Karpas-422 (cell line): ENCODE data around the gene SEMA4D. TPM values are rescaled to one million over a fixed set of nuclear protein-coding genes. Genes with fewer than 3 reads are reported as not detected.

Experiments used
- DNase-seq: peaks from one replicate; pipeline ENCODE4 v3.0.0-alpha.2; 2015
- H2AFZ ChIP-seq: fragments of 200-600 bp; sonication (generic); 2 replicates; pipeline ENCODE4 v1.6.1; 2014; ENCODE audit warnings: antibody characterized with exemption, low read length, mixed read lengths
- H3K27ac ChIP-seq: fragments of 200-600 bp; sonication (generic); 2 replicates; pipeline ENCODE4 v1.5.1; 2014; ENCODE audit warnings: mild to moderate bottlenecking, low read length, moderate library complexity
- H3K27me3 ChIP-seq: fragments of 200-600 bp; sonication (generic); 2 replicates; pipeline ENCODE4 v1.6.1; 2014; ENCODE audit warnings: low read length, mixed read lengths
- H3K36me3 ChIP-seq: fragments of 200-600 bp; sonication (generic); 2 replicates; pipeline ENCODE4 v1.6.1; 2014; ENCODE audit warnings: low read length, mixed read lengths; ENCODE audit not compliant: insufficient read depth
- H3K4me1 ChIP-seq: fragments of 200-600 bp; sonication (generic); 2 replicates; pipeline ENCODE4 v1.6.1; 2014; ENCODE audit warnings: mild to moderate bottlenecking, low read length, mixed read lengths
- H3K4me2 ChIP-seq: fragments of 200-600 bp; sonication (generic); 2 replicates; pipeline ENCODE4 v1.6.1; 2014; ENCODE audit warnings: low read length, low read depth, mild to moderate bottlenecking; ENCODE audit not compliant: poor library complexity, severe bottlenecking
- H3K4me3 ChIP-seq: fragments of 200-600 bp; sonication (generic); 2 replicates; pipeline ENCODE4 v1.5.1; 2014; ENCODE audit warnings: mild to moderate bottlenecking, antibody characterized with exemption, low read length, mixed read lengths
- H3K79me2 ChIP-seq: fragments of 200-600 bp; sonication (generic); 2 replicates; pipeline ENCODE4 v1.6.1; 2014; ENCODE audit warnings: mild to moderate bottlenecking, low read length, mixed read lengths
- H3K9ac ChIP-seq: fragments of 200-600 bp; sonication (generic); 2 replicates; pipeline ENCODE4 v1.6.0; 2014; ENCODE audit warnings: low read length
- H3K9me2 ChIP-seq: fragments of 200-600 bp; sonication (generic), shearing (Covaris generic); replicated peaks from 2 replicates; pipeline ENCODE4 v1.6.0; 2014; ENCODE audit warnings: mild to moderate bottlenecking, low read length, moderate library complexity; ENCODE audit not compliant: insufficient read depth
- H3K9me3 ChIP-seq: fragments of 300-700, 200-600 bp; sonication (generic); 2 replicates; pipeline ENCODE4 v1.6.1; 2014; ENCODE audit warnings: low read length, mixed read lengths
- H4K20me1 ChIP-seq: fragments of 200-600 bp; sonication (generic); 2 replicates; pipeline ENCODE4 v1.6.1; 2014; ENCODE audit warnings: mild to moderate bottlenecking, antibody characterized with exemption, low read length, low read depth; ENCODE audit not compliant: insufficient read depth
- total RNA-seq: library from RNA; depleted of rRNA; stranded (reverse); fragments of >200 nt; shearing (Covaris generic); gene quantifications from 2 replicates; pipeline ENCODE4 v1.2.3, GENCODE V29; 2014; ENCODE audit warnings: low replicate concordance

Gene SEMA4D
- total RNA-seq, 1 experiment from 2014 or later = 2.3 TPM

DNA sequence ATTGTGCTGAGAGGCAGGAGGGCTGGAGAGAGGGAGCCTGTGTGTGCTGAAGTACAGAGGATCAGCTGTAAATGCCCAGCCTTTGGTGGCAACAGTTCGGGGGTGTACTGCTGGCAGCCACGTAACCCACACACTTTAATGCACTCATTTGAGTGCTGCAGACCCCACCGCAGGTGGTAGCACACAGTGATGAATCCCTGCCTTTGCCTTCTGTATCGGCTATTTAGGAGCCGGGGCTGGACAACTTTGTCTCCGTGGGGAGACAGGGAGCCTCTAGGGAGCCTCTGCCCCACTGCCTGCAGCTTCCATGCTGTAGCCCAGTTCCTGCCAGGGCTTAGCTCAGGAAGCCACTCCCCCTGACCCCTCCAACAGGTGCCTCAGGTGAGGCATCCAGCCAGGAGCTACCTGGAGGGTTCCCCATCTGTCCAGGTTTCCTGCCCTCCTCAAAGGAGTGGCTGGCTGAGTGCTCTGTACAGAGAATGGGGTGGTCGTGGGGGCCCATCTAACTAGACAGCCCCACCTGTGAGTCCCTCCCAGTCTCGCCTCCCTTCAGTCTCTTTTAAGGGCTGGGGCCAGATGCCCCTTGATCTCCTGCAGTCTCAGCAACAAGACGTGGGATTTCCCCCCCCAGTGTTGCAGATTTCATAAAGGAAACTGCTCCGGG, 135.1 kb downstream of the SEMA4D start:
- H3K36me3 ChIP-seq = peaks cover 18% of the 10 kb centered on the region; the same call in 1 of the 2 replicates
- no peak for DNase-seq
- no peak overlapping the region for H3K9ac ChIP-seq
- H3K27ac ChIP-seq = no peak overlapping the region
- no peaks in the 10 kb centered on the region for H3K9me3 ChIP-seq
- no peaks in the 10 kb centered on the region for H3K79me2 ChIP-seq
- no peaks in the 10 kb centered on the region for H4K20me1 ChIP-seq
- no peaks in the 10 kb centered on the region for H3K27me3 ChIP-seq
- H3K4me2 ChIP-seq = no peak overlapping the region
- no peaks in the 10 kb centered on the region for H3K4me1 ChIP-seq
- H2AFZ ChIP-seq = no peak overlapping the region
- no peak overlapping the region for H3K4me3 ChIP-seq
- H3K9me2 ChIP-seq = no peaks in the 10 kb centered on the region

DNA sequence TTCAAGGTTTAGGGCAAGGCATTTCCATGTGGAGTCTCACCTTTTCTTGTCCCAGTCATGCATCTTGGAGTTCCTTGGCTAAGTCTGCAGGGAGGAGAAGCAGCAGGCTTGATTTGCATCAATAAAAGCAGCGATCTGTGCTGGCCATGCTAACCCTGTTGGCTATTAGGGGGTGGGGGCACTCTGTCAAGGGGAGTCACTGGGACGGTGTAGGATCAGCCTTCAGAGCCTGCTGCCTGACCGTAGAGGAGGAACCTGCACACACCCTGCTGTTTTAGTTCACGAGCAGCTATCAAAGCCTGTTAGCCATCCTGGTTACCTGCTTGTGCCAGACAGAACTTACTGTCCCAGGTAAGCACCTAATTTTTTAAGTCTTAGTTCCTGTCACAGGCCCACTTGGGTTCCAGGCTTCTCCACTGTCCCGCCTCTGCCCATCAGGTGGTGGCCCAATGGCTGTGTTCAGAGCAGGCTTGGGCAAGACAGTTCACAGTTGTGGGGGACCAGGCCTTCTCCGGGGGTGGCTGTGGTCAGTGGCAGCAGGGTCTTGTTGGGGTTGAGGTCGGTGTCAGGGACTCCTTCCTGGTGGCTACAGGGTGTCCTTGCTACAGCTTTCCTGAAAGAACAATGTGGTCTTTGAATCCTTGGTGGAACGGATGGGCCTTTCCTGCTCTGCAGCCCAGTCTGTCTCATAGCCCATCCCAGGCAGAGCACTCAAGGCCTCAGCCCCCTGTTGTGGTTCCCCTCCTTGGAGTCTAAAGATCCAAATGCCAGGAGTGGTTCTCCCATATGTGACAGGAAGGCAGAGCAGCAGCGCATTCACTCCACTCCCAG, 135.9 kb downstream of the SEMA4D start:
- Histone ChIP-seq H3K9me2 (no peaks in the 10 kb centered on the region), H3K36me3 (peaks cover 18% of the 10 kb centered on the region; the same call in 1 of the 2 replicates)

DNA sequence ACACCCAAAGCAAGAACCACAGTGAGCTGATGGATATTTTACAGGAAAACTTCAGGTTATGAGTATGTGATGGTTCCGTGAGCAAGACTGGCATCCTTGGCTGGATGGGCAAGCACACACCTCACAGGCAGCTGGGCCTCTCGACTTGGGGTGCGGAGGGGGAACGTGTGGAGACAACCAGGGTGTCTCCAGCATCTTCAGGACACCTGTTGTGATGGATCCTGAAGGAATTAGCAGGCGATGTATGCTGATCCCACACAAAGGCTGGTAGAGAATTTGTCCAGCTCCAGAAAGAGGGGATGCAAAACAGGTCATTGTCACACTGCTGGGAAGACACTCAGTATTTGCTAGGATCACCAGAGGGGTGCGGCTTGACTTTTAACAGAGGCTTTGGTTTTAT, 136.9 kb downstream of the SEMA4D start:
- no peaks in the 10 kb centered on the region for H3K9me3 ChIP-seq
- no peaks in the 10 kb centered on the region for H3K9me2 ChIP-seq
- no peak overlapping the region for H3K9ac ChIP-seq
- H3K27me3 ChIP-seq = no peaks in the 10 kb centered on the region
- no peak for DNase-seq
- no peaks in the 10 kb centered on the region for H3K79me2 ChIP-seq
- H3K4me3 ChIP-seq = no peak overlapping the region
- no peaks in the 10 kb centered on the region for H3K4me1 ChIP-seq
- H3K27ac ChIP-seq = no peak overlapping the region
- no peak overlapping the region for H2AFZ ChIP-seq
- H4K20me1 ChIP-seq = no peaks in the 10 kb centered on the region
- peaks cover 22% of the 10 kb centered on the region; the same call in 1 of the 2 replicates for H3K36me3 ChIP-seq
- H3K4me2 ChIP-seq = no peak overlapping the region

More for the DNA sequence above, 135.9 kb downstream of the SEMA4D start:
- H4K20me1 ChIP-seq = no peaks in the 10 kb centered on the region
- H3K27me3 ChIP-seq = no peaks in the 10 kb centered on the region
- no peaks in the 10 kb centered on the region for H3K79me2 ChIP-seq
- no peaks in the 10 kb centered on the region for H3K4me1 ChIP-seq
- H3K4me3 ChIP-seq = no peak overlapping the region
- no peak overlapping the region for H3K9ac ChIP-seq
- H3K4me2 ChIP-seq = no peak overlapping the region
- DNase-seq = no peak
- H2AFZ ChIP-seq = no peak overlapping the region
- H3K9me3 ChIP-seq = no peaks in the 10 kb centered on the region
- no peak overlapping the region for H3K27ac ChIP-seq

DNA sequence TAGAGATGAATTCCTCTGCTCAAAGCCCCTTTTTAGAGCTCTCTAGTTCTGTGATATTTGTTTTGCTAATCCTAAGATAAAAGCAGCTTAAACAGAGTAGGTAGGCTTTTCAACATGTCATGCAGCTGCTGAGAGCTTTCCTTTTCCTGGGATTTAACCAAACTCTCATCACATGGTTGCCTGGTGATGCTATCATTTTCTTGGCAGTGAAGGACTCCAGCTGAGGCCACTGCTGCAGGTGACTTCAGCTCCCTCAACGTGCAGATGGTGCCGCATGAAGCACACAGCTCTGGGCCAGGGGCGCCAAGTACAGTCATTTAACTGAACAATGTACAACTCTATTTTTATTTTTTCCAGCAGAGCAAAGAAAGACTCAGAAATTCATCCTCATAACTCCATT, 137.4 kb downstream of the SEMA4D start:
- no peaks in the 10 kb centered on the region for H3K27me3 ChIP-seq
- DNase-seq = no peak
- H3K9me2 ChIP-seq = no peaks in the 10 kb centered on the region
- H3K4me1 ChIP-seq = no peaks in the 10 kb centered on the region
- H3K4me3 ChIP-seq = no peak overlapping the region
- H3K9me3 ChIP-seq = no peaks in the 10 kb centered on the region
- H3K27ac ChIP-seq = no peak overlapping the region
- H3K79me2 ChIP-seq = no peaks in the 10 kb centered on the region
- H3K9ac ChIP-seq = no peak overlapping the region
- no peak overlapping the region for H3K4me2 ChIP-seq
- H4K20me1 ChIP-seq = no peaks in the 10 kb centered on the region
- H3K36me3 ChIP-seq = peaks cover 22% of the 10 kb centered on the region; the same call in 1 of the 2 replicates
- no peak overlapping the region for H2AFZ ChIP-seq

DNA sequence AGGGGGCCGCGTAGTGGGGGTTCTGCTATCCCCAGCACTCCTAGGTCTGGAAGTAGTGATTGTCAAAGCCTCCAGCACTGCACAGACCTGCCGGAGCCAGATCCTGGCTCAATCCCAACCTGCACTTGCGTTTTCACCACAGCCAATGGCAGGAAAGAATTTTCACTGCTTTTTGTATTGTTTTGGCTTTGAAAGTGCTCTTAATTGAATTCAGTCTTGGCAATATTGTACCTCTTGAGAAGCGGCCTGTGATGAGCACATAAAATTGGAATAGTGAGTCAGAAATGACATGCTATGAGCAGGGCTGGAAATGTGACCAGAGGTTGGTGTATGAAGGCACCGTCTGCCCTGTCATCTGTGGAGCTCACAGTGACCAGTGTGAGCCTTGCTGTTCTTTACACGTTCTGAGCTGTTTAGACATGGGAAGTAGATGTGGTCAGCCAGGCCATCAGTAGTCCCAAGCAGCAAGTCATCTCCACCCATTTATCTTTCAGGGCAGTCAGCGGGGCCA, 138.1 kb downstream of the SEMA4D start:
- H3K4me3 ChIP-seq = no peak overlapping the region
- no peaks in the 10 kb centered on the region for H3K79me2 ChIP-seq
- H3K27ac ChIP-seq = no peak overlapping the region
- no peaks in the 10 kb centered on the region for H3K27me3 ChIP-seq
- H3K4me2 ChIP-seq = no peak overlapping the region
- H4K20me1 ChIP-seq = no peaks in the 10 kb centered on the region
- H2AFZ ChIP-seq = no peak overlapping the region
- peaks cover 22% of the 10 kb centered on the region; the same call in 1 of the 2 replicates for H3K36me3 ChIP-seq
- no peak for DNase-seq
- no peaks in the 10 kb centered on the region for H3K9me3 ChIP-seq
- no peaks in the 10 kb centered on the region for H3K4me1 ChIP-seq
- no peak overlapping the region for H3K9ac ChIP-seq
- no peaks in the 10 kb centered on the region for H3K9me2 ChIP-seq

DNA sequence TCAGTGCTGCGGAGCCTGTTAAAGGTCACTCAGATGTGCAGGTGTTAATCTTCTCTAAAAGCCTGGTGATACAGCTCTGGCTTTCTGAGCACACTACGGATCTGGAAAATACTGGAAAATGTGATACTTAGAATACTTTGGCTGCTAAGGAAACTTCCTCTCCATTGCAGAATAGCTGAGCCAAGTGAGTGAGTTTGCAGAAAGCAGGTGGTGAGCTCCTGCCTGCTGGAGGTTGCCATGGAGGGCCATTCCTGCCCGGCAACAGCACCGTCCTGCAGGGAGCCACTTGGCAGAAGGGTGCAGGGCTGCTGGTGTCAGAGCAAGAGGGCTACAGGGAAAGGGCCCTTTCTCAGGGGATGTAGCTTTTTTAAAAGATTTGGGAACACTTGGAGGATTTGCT, 138.9 kb downstream of the SEMA4D start:
- no peak overlapping the region for H3K4me2 ChIP-seq
- H3K4me3 ChIP-seq = no peak overlapping the region
- H3K36me3 ChIP-seq = peaks cover 25% of the 10 kb centered on the region; the same call in 1 of the 2 replicates
- H2AFZ ChIP-seq = no peak overlapping the region
- no peak for DNase-seq
- H3K9ac ChIP-seq = no peak overlapping the region
- no peaks in the 10 kb centered on the region for H3K79me2 ChIP-seq
- H3K9me2 ChIP-seq = no peaks in the 10 kb centered on the region
- no peaks in the 10 kb centered on the region for H3K4me1 ChIP-seq
- no peaks in the 10 kb centered on the region for H4K20me1 ChIP-seq
- H3K9me3 ChIP-seq = no peaks in the 10 kb centered on the region
- no peak overlapping the region for H3K27ac ChIP-seq
- no peaks in the 10 kb centered on the region for H3K27me3 ChIP-seq

DNA sequence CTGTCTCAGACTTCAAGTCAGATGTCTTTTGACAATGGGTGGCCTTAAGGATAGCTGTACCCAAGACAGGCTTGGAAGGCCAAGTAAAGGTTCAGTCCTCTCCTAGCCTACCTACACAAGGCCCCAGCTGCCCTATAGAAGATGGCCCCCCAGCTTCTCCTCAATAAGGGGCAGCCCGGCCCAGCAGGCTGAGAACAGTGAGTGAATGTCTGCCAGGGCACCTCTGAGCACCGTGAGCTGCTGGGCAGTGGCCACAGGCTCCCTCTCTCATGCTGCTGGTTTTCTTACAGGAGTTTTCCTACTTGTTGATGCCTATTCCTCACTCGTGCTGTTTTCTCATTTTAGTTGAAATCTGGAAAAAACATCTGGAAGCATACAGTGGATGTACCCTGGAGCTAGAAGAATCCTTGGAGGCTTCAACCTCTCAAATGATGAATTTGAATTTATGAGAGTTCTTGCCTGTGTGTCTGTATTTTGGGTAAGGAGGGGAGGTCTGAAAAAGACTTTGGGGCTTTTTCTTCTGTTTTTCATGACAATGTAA, 139.5 kb downstream of the SEMA4D start:
- no peak for DNase-seq
- Histone ChIP-seq H3K4me3 (no peak overlapping the region), H2AFZ (no peak overlapping the region), H3K27me3 (no peaks in the 10 kb centered on the region), H3K4me1 (no peaks in the 10 kb centered on the region), H3K9me3 (no peaks in the 10 kb centered on the region), H4K20me1 (no peaks in the 10 kb centered on the region), H3K4me2 (no peak overlapping the region), H3K36me3 (peaks cover 26% of the 10 kb centered on the region; the same call in 1 of the 2 replicates), H3K9me2 (no peaks in the 10 kb centered on the region), H3K9ac (no peak overlapping the region), H3K27ac (no peak overlapping the region), H3K79me2 (no peaks in the 10 kb centered on the region)
